HCT116 (cell line): Measurements from ENCODE around the gene CTNNAL1. TPM values are rescaled to one million over a fixed set of nuclear protein-coding genes. Genes with fewer than 3 reads are reported as not detected.

Experiments
- ATAC-seq: fragments of 200-7000 bp; cut with Tn5 transposase; 2 replicates; pipeline ENCODE4 v1.9.1; 2020; ENCODE audit warnings: mild to moderate bottlenecking, moderate library complexity
- BruUV-seq: library from RNA; stranded (reverse); fragments of 400-500 nt; replicated peaks from 2 replicates; lab custom pipeline; 2021; lab: Mats Ljungman, UMichigan
- CTCF ChIA-PET: fragments of 300-600 bp; sonication (Branson Sonifier 250); formaldehyde crosslinking; loops from one replicate; lab custom pipeline; 2021; ENCODE audit warnings: antibody characterized with exemption; lab: Charles Lee
- POLR2A ChIA-PET: fragments of 300-600, 350-600 bp; sonication (Branson Sonifier 250); formaldehyde crosslinking; loops from one replicate; lab custom pipeline; 2021; ENCODE audit warnings: antibody characterized with exemption; lab: Charles Lee
- RAD21 ChIA-PET, 2 experiments: fragments of 300-600 bp; sonication (Branson Sonifier 250); formaldehyde crosslinking; loops; one replicate each; lab custom pipeline; 2023; ENCODE audit warnings: low total read pairs in 2 of 2; ENCODE audit not compliant: uncharacterized antibody in 2 of 2, unreplicated experiment in 2 of 2, low non-redundant PET in 1 of 2; lab: Charles Lee
- DNase-seq: peaks from one replicate; pipeline ENCODE4 v3.0.0-alpha.2; 2010; ENCODE audit warnings: low read depth, low spot score
- H2AFZ ChIP-seq: fragments of 200-600 bp; shearing (Covaris generic), sonication (generic); 2 replicates; pipeline ENCODE4 v1.6.1; 2017; ENCODE audit warnings: low read depth, mixed run types, mixed read lengths, antibody characterized with exemption, low read length; ENCODE audit not compliant: poor library complexity, severe bottlenecking
- H3K27ac ChIP-seq: 2 replicates; pipeline ENCODE4 v1.5.1; 2012; ENCODE audit warnings: low read depth, low read length
- H3K27me3 ChIP-seq: fragments of 200-600 bp; sonication (generic); 2 replicates; pipeline ENCODE4 v1.6.1; 2016; ENCODE audit warnings: mixed run types, low read length, mixed read lengths; ENCODE audit not compliant: insufficient read depth
- H3K36me3 ChIP-seq, 2 experiments: fragments of 200-500 bp in 1 of 2; fragments of 200-600 bp in 1 of 2; sonication (Bioruptor generic) in 1 of 2; sonication (generic) in 1 of 2; 2 replicates each; pipeline versions ENCODE4 v1.5.1 to v1.6.1; 2014 to 2016; ENCODE audit warnings: low read length in 2 of 2, inconsistent platforms in 1 of 2, mixed read lengths in 1 of 2, mixed run types in 1 of 2; ENCODE audit not compliant: insufficient read depth in 2 of 2, control insufficient read depth in 1 of 2
- H3K4me1 ChIP-seq, 2 experiments: fragments of 200-600 bp in 1 of 2; sonication (generic) in 1 of 2; 2 replicates each; pipeline versions ENCODE4 v1.5.1 to v1.6.1; 2012 to 2017; ENCODE audit warnings: low read length in 2 of 2, inconsistent platforms in 1 of 2, mild to moderate bottlenecking in 1 of 2, mixed read lengths in 1 of 2, mixed run types in 1 of 2, moderate library complexity in 1 of 2; ENCODE audit not compliant: insufficient read depth in 2 of 2, control insufficient read depth in 1 of 2
- H3K4me2 ChIP-seq: fragments of 200-600 bp; sonication (generic); 2 replicates; pipeline ENCODE4 v1.6.1; 2017; ENCODE audit warnings: mixed run types, low read length, mixed read lengths
- H3K4me3 ChIP-seq, 2 experiments: fragments of 200-600 bp in 1 of 2; sonication (generic) in 1 of 2; replicated peaks in 1 of 2; 2 replicates each; pipeline ENCODE4 v1.5.1; 2011 to 2016; ENCODE audit warnings: low read length in 2 of 2, control low read depth in 1 of 2, low read depth in 1 of 2, mild to moderate bottlenecking in 1 of 2, mixed read lengths in 1 of 2, mixed run types in 1 of 2
- H3K79me2 ChIP-seq: fragments of 200-600 bp; sonication (generic); 2 replicates; pipeline ENCODE4 v1.6.1; 2017; ENCODE audit warnings: mild to moderate bottlenecking, mixed run types, low read length, moderate library complexity, mixed read lengths; ENCODE audit not compliant: insufficient read depth
- H3K9ac ChIP-seq: fragments of 200-600 bp; sonication (generic); 2 replicates; pipeline ENCODE4 v1.6.1; 2016; ENCODE audit warnings: low read length, mixed read lengths
- H3K9me2 ChIP-seq: fragments of 200-600 bp; sonication (generic), shearing (Covaris generic); 2 replicates; pipeline ENCODE4 v1.6.1; 2017; ENCODE audit warnings: mixed run types, mild to moderate bottlenecking, moderate library complexity; ENCODE audit not compliant: insufficient read depth
- H3K9me3 ChIP-seq, 2 experiments: fragments of 200-500 bp in 1 of 2; fragments of 200-600 bp in 1 of 2; sonication (Bioruptor generic) in 1 of 2; sonication (generic) in 1 of 2; 2 replicates each; pipeline ENCODE4 v1.6.1; 2014 to 2017; ENCODE audit warnings: low read length in 2 of 2, mixed read lengths in 2 of 2, inconsistent platforms in 1 of 2, low read depth in 1 of 2, mild to moderate bottlenecking in 1 of 2, mixed run types in 1 of 2, moderate library complexity in 1 of 2; ENCODE audit not compliant: control insufficient read depth in 1 of 2, insufficient read depth in 1 of 2
- H4K20me1 ChIP-seq: fragments of 200-600 bp; sonication (generic), shearing (Covaris generic); 2 replicates; pipeline ENCODE4 v1.6.1; 2017; ENCODE audit warnings: mixed run types, mild to moderate bottlenecking, moderate library complexity; ENCODE audit not compliant: insufficient read depth
- ATF3 ChIP-seq: IDR thresholded peaks from 2 replicates; pipeline ENCODE4 v1.6.1; 2012
- CTCF ChIP-seq, 3 experiments: fragments of 200-600 bp in 1 of 3; sonication (generic) in 1 of 3; IDR thresholded peaks in 2 of 3; conservative IDR thresholded peaks in 1 of 3; 2 replicates each; pipeline ENCODE4 v1.5.1; 2012 to 2017; ENCODE audit warnings: low read depth in 2 of 3, low read length in 2 of 3, antibody characterized with exemption in 1 of 3, borderline replicate concordance in 1 of 3, control low read depth in 1 of 3, mild to moderate bottlenecking in 1 of 3, mixed read lengths in 1 of 3, mixed run types in 1 of 3, moderate library complexity in 1 of 3; ENCODE audit not compliant: insufficient read depth in 1 of 3
- ELF1 ChIP-seq: IDR thresholded peaks from 2 replicates; pipeline ENCODE4 v1.6.1; 2012; ENCODE audit warnings: low read depth, borderline replicate concordance
- EZH2 ChIP-seq: fragments of 200-600 bp; sonication (generic); IDR thresholded peaks from 2 replicates; pipeline ENCODE4 v1.6.1; 2017; ENCODE audit warnings: antibody characterized with exemption, mixed run types
- EZH2phosphoT487 ChIP-seq: fragments of 200-600 bp; IDR thresholded peaks from 2 replicates; pipeline ENCODE4 v1.6.1; 2018; ENCODE audit warnings: antibody characterized with exemption, borderline replicate concordance
- JUND ChIP-seq: IDR thresholded peaks from 2 replicates; pipeline ENCODE4 v1.6.1; 2012
- MAX ChIP-seq: IDR thresholded peaks from 2 replicates; pipeline ENCODE4 v1.6.1; 2012
- POLR2A ChIP-seq: IDR thresholded peaks from 2 replicates; pipeline ENCODE4 v1.7.0; 2011; ENCODE audit warnings: borderline replicate concordance; ENCODE audit not compliant: insufficient read depth, insufficient read length; ENCODE audit errors: extremely low read depth
- RAD21 ChIP-seq: IDR thresholded peaks from 2 replicates; pipeline ENCODE4 v1.6.1; 2012; ENCODE audit warnings: low read depth, mild to moderate bottlenecking
- SIN3A ChIP-seq: IDR thresholded peaks from 2 replicates; pipeline ENCODE4 v1.6.1; 2012; ENCODE audit warnings: low read depth
- SRF ChIP-seq: IDR thresholded peaks from 2 replicates; pipeline ENCODE4 v1.6.1; 2012; ENCODE audit warnings: low read depth
- TCF7L2 ChIP-seq: IDR thresholded peaks from 2 replicates; pipeline ENCODE4 v1.7.0; 2011; ENCODE audit warnings: borderline replicate concordance, inconsistent platforms; ENCODE audit not compliant: insufficient read depth, insufficient read length; ENCODE audit errors: extremely low read depth
- YY1 ChIP-seq: IDR thresholded peaks from 2 replicates; pipeline ENCODE4 v1.6.1; 2011; ENCODE audit warnings: low read length, low read depth, moderate library complexity, mild to moderate bottlenecking; ENCODE audit not compliant: insufficient replicate concordance; ENCODE audit errors: extremely low read depth
- intact Hi-C: fragments of 100-400 bp; cut with micrococcal nuclease; formaldehyde crosslinking; loops from 2 replicates; pipeline ENCODE4 v1.10.0; 2022
- total RNA-seq: library from RNA; stranded (reverse); gene quantifications from one replicate; pipeline ENCODE4 v1.2.1, GENCODE V29; 2021; ENCODE audit not compliant: unreplicated experiment

CTNNAL1 gene
- total RNA-seq, 1 experiment from 2014 or later, result 87.2 TPM

GRCh38 chr9:108910402-108910801, 102.9 kb downstream of the CTNNAL1 start:
- no peaks in the 10 kb centered on the region for H4K20me1 ChIP-seq
- no peaks in the 10 kb centered on the region for H3K9me3 ChIP-seq
- H2AFZ ChIP-seq, result no peak overlapping the region
- ATAC-seq, result no peak
- RAD21 ChIA-PET, result no interaction called here
- DNase-seq, result no peak
- no peaks in the 10 kb centered on the region for H3K9me2 ChIP-seq
- BruUV-seq, result no TSS peak
- H3K27ac ChIP-seq, result no peak overlapping the region
- H3K4me3 ChIP-seq, result no peak overlapping the region
- H3K4me2 ChIP-seq, result no peak overlapping the region
- TF ChIP-seq YY1 (no peak), POLR2A (no peak), CTCF (IDR thresholded peaks at IDR 0.05 in 2 of 3, conservative IDR thresholded peaks at IDR 0.05 in 1 of 3; ENCODE audit: borderline replicate concordance in 1 of 3, insufficient read depth in 1 of 3, low read depth in 2 of 3, low read length in 2 of 3) (no peak), JUND (no peak), MAX (no peak), SRF (no peak), TCF7L2 (no peak), SIN3A (no peak), ATF3 (no peak), EZH2 (no peak), ELF1 (no peak), RAD21 (no peak), EZH2phosphoT487 (no peak)
- no peaks in the 10 kb centered on the region for H3K4me1 ChIP-seq
- no peaks in the 10 kb centered on the region for H3K27me3 ChIP-seq
- CTCF ChIA-PET, result no interaction called here
- intact Hi-C loops, result no loop called here
- POLR2A ChIA-PET, result no interaction called here
- H3K9ac ChIP-seq, result no peak overlapping the region
- H3K79me2 ChIP-seq, result no peaks in the 10 kb centered on the region
- H3K36me3 ChIP-seq, result peaks cover 30 to 47% of the 10 kb centered on the region in 2 experiments
